OCI-LY7 (cell line): ENCODE results near the gene EXOC5.

Experiments used
- EZH2phosphoT487 ChIP-seq: fragments of 200-600 bp; sonication (generic); IDR thresholded peaks from 2 replicates; pipeline ENCODE4 v1.6.1; 2018; ENCODE audit warnings: low read depth, borderline replicate concordance, mild to moderate bottlenecking, mixed run types, antibody characterized with exemption, low read length, moderate library complexity, mixed read lengths
- TF ChIP-seq, protein P1 (sequence below): fragments of 200-600 bp; sonication (generic); conservative IDR thresholded peaks from 2 replicates; pipeline ENCODE4 v1.5.1; 2014; ENCODE audit warnings: mild to moderate bottlenecking, antibody characterized with exemption, low read length, moderate library complexity, mixed read lengths

DNA sequence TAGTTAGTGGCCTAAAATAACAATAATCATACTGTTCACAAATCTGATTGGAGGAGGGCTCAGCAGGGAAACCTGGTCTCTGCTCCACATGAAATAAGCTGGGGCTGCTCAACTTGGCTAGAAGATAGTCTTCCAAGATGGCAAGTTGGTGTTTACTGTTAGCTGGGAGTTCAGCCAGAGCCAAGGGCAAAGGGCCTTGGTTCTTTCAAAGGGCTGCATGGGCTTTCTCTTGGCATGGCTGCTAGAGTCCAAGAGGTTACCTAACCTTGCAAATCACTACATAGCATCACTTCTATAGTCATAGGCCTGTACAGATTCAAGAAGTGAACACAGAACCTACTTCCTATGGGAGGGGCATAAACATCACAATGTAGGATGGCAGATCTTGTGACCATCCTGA is 7.1 kb downstream of the EXOC5 start:
- TF ChIP-seq, protein P1, sequence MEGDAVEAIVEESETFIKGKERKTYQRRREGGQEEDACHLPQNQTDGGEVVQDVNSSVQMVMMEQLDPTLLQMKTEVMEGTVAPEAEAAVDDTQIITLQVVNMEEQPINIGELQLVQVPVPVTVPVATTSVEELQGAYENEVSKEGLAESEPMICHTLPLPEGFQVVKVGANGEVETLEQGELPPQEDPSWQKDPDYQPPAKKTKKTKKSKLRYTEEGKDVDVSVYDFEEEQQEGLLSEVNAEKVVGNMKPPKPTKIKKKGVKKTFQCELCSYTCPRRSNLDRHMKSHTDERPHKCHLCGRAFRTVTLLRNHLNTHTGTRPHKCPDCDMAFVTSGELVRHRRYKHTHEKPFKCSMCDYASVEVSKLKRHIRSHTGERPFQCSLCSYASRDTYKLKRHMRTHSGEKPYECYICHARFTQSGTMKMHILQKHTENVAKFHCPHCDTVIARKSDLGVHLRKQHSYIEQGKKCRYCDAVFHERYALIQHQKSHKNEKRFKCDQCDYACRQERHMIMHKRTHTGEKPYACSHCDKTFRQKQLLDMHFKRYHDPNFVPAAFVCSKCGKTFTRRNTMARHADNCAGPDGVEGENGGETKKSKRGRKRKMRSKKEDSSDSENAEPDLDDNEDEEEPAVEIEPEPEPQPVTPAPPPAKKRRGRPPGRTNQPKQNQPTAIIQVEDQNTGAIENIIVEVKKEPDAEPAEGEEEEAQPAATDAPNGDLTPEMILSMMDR = no peak
- no peak for TF ChIP-seq EZH2phosphoT487
